ENCODE data around the gene HINFP. TPM values are rescaled to one million over a fixed set of nuclear protein-coding genes. Genes with fewer than 3 reads are reported as not detected.
"Not testable (repeated sequence)": the region's sequence is repeated elsewhere in the genome, so short reads cannot be mapped to it uniquely, and the experiment has no call there.

HINFP gene
- total RNA-seq, 2 donors from 2014 or later = 22.1 to 41.7 TPM

DNA sequence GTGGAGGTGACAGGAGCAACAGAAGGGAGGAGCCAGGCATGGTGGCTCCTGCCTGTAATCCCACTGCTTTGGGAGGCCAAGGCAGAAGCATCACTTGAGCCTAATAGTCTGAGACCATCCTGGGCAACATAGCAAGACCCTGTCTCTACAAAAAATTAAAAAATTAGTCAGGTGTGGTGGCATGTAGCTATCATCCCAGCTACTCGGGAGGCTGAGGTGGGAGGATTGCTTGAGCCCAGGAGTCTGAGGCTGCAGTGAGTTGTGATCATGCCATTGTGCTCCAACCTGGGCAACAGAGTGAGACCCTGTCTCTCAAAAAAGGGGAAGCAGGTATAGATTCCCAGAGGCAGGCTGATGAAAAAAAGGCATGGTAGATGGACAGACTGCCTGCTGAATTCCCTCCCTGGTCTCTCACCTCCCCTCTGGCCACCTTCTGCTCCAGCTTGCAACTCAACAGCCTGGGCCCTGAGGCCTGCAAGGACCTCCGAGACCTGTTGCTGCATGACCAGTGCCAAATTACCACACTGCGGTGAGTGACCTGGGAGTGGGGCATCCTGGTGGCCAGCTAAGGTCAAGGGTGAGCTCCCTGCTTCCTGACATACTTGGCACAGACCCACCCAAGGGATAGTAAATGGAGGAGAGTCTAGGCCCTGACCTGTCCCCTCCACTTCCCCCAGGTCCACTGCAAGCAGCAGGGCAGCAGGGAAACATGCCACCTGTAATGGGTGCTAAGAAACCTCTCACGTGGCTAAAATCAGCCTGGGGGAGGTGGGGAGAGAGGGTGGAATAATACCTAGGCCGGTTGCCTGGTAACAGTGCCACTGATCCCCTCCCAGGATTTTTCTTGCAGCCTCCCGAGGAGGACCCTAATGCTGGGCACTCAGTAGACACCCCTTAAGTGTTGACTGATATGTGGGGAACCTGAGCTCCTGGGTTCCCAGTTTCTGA lies 59.6 kb downstream of the HINFP start:
- Histone ChIP-seq H3K9me3 (no peaks in the 10 kb centered on the region), H3K27ac (no peak overlapping the region), H3K4me1 (replicated peaks) (no peaks in the 10 kb centered on the region), H3K27me3 (replicated peaks; ENCODE audit: insufficient read depth) (no peaks in the 10 kb centered on the region), H3K4me3 (no peak overlapping the region), H3K36me3 (peaks cover 0 to 4% of the 10 kb centered on the region in 2 donors)
- intact Hi-C loops (cut with DNase I) = no loop called here
- WGBS = 86% methylated on average over 6 of the region's 6 CpGs
- no peak for DNase-seq (ENCODE audit: low spot score)
- TF ChIP-seq POLR2A (IDR thresholded peaks at IDR 0.05) = no peak
- TF ChIP-seq, protein P1, sequence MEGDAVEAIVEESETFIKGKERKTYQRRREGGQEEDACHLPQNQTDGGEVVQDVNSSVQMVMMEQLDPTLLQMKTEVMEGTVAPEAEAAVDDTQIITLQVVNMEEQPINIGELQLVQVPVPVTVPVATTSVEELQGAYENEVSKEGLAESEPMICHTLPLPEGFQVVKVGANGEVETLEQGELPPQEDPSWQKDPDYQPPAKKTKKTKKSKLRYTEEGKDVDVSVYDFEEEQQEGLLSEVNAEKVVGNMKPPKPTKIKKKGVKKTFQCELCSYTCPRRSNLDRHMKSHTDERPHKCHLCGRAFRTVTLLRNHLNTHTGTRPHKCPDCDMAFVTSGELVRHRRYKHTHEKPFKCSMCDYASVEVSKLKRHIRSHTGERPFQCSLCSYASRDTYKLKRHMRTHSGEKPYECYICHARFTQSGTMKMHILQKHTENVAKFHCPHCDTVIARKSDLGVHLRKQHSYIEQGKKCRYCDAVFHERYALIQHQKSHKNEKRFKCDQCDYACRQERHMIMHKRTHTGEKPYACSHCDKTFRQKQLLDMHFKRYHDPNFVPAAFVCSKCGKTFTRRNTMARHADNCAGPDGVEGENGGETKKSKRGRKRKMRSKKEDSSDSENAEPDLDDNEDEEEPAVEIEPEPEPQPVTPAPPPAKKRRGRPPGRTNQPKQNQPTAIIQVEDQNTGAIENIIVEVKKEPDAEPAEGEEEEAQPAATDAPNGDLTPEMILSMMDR (IDR thresholded peaks at IDR 0.05) = no peak
- TF ChIP-seq POLR2AphosphoS5 (IDR thresholded peaks at IDR 0.05) = no peak

DNA sequence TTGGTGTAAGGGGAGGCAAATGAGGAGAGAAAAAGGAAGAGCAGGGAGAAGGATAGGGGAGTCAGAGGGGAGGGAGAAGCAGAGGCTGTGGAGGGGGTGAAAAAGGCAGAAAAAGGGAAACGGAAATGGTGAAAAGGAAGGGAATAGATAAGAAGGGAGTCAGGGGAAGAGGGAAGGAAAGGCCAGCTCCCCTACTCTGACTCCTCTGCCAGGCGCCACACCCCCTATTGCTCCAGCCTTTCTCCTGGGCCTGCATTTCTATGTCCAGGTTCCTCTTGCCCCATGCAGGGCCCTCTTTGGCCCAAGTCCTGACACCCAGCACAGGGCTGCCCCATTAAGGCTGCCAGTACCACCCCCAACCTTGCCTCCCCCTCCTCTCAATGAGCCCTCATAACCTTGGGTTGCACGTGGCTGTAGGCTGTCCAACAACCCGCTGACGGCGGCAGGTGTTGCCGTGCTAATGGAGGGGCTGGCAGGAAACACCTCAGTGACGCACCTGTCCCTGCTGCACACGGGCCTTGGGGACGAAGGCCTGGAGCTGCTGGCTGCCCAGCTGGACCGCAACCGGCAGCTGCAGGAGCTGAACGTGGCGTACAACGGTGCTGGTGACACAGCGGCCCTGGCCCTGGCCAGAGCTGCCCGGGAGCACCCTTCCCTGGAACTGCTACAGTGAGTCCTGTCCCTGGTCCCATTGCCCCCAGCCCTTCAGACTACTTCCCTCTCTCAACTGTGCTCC lies 60.5 kb downstream of the HINFP start:
- no peaks in the 10 kb centered on the region for H3K27me3 ChIP-seq (replicated peaks; ENCODE audit: insufficient read depth)
- no peak overlapping the region for H3K27ac ChIP-seq
- no peaks in the 10 kb centered on the region for H3K9me3 ChIP-seq
- DNase-seq (ENCODE audit: low spot score) = no peak
- H3K36me3 ChIP-seq = peaks cover 0 to 4% of the 10 kb centered on the region in 2 donors
- 82% methylated on average over 13 of the region's 17 CpGs for WGBS
- intact Hi-C loops (cut with DNase I) = no loop called here
- no peak overlapping the region for H3K4me3 ChIP-seq
- TF ChIP-seq, protein P1 (IDR thresholded peaks at IDR 0.05) = no peak
- TF ChIP-seq POLR2AphosphoS5 (IDR thresholded peaks at IDR 0.05) = no peak
- no peak for TF ChIP-seq POLR2A (IDR thresholded peaks at IDR 0.05)
- H3K4me1 ChIP-seq (replicated peaks) = no peaks in the 10 kb centered on the region

DNA sequence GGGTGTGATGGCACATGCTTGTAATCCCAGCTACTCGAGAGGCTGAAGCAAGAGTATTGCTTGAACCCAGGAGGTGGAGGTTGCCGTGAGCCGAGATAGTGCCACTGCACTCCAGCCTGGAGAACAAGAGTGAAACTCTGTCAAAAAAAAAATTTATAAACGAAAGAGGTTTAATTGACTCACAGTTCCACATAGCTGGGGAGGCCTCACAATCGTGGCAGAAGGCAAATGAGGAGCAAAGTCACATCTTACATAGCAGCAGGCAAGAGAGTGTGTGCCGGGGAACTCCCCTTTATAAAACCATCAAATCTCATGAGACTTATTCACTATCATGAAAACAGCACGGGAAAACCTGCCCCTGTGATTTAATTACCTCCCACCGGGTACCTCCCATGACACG lies 63.0 kb downstream of the HINFP start:
- intact Hi-C loops (cut with DNase I) = not testable (repeated sequence)

More for the DNA sequence above, 63.0 kb downstream of the HINFP start:
- H3K36me3 ChIP-seq; H3K27ac ChIP-seq; H3K4me3 ChIP-seq; DNase-seq (ENCODE audit: low spot score); H3K27me3 ChIP-seq (replicated peaks; ENCODE audit: insufficient read depth); H3K9me3 ChIP-seq; H3K4me1 ChIP-seq (replicated peaks): not testable (repeated sequence)
- 74% methylated on average over 9 of the region's 9 CpGs for WGBS

Other genes starting within 250 kb of the HINFP start
- under 1 TPM in 1 of 2 donors, not detected in 1; 0.17 TPM for gene CXCR5, start 237.7 kb upstream of the HINFP start, total RNA-seq
- 10 to 100 TPM; 46.6 to 56.8 TPM for gene BCL9L, start 195.7 kb upstream of the HINFP start, total RNA-seq
- not detected for gene UPK2, start 165.3 kb upstream of the HINFP start, total RNA-seq
- gene FOXR1, start 149.8 kb upstream of the HINFP start, total RNA-seq = 1 to 10 TPM in 1 of 2 donors, not detected in 1; 1.8 TPM
- gene CENATAC, start 123.4 kb upstream of the HINFP start, total RNA-seq = 10 to 100 TPM; 19.4 to 44.5 TPM
- 1,000 to 10,000 TPM in 1 of 2 donors, 100 to 1,000 TPM in 1; 949 to 1,730 TPM for gene RPS25, start 103.2 kb upstream of the HINFP start, total RNA-seq
- gene TRAPPC4, start 102.8 kb upstream of the HINFP start, total RNA-seq = 10 to 100 TPM; 79.8 to 83.5 TPM
- 10 to 100 TPM; 36.2 to 58.7 TPM for gene SLC37A4, start 90.7 kb upstream of the HINFP start, total RNA-seq
- gene HYOU1, start 64.4 kb upstream of the HINFP start, total RNA-seq = 100 to 1,000 TPM; 115 to 149 TPM
- gene VPS11, start 53.8 kb upstream of the HINFP start, total RNA-seq = 10 to 100 TPM; 41.1 to 49.1 TPM
- gene HMBS, start 36.7 kb upstream of the HINFP start, total RNA-seq = 10 to 100 TPM in 1 of 2 donors, 1 to 10 TPM in 1; 9.2 to 14.3 TPM
- 10 to 100 TPM; 39.6 to 49.6 TPM for gene DPAGT1, start 19.7 kb upstream of the HINFP start, total RNA-seq
- 1 to 10 TPM; 5.1 to 9.0 TPM for gene C2CD2L, start 14.2 kb upstream of the HINFP start, total RNA-seq
- gene ABCG4, start 27.5 kb downstream of the HINFP start, total RNA-seq = under 1 TPM in 1 of 2 donors, not detected in 1; 0.85 TPM
- gene NLRX1, start 47.1 kb downstream of the HINFP start, total RNA-seq = 10 to 100 TPM; 18.8 to 26.1 TPM
- gene NHERF4, start 63.9 kb downstream of the HINFP start, total RNA-seq = not detected
- 10 to 100 TPM in 1 of 2 donors, 1 to 10 TPM in 1; 9.8 to 38.8 TPM for gene CBL, start 84.8 kb downstream of the HINFP start, total RNA-seq
- 100 to 1,000 TPM; 156 to 292 TPM for gene MCAM, start 195.6 kb downstream of the HINFP start, total RNA-seq
- 10 to 100 TPM; 17.6 to 34.2 TPM for gene RNF26, start 212.9 kb downstream of the HINFP start, total RNA-seq
- gene C1QTNF5, start 219.3 kb downstream of the HINFP start, total RNA-seq = 10 to 100 TPM; 15.3 to 20.2 TPM
- gene MFRP, start 225.1 kb downstream of the HINFP start, total RNA-seq = not detected

Data from prostate gland (tissue), 2 donors.